HK-2 (cell line): Measurements from ENCODE around the gene ATP6V0E1.
"Not testable (repeated sequence)": the region's sequence is repeated elsewhere in the genome, so short reads cannot be mapped to it uniquely, and the experiment has no call there.

ENCODE experiments used
- DNase-seq: peaks from one replicate; pipeline ENCODE4 v3.0.0-alpha.2; 2018; ENCODE audit not compliant: unreplicated experiment

The ATP6V0E1 gene

GRCh38 chr5:173039188-173039587 lies 55.6 kb downstream of the ATP6V0E1 start:
- DNase-seq = no peak

GRCh38 chr5:173039964-173040363 lies 56.4 kb downstream of the ATP6V0E1 start:
- no peak for DNase-seq

GRCh38 chr5:173041881-173042762 lies 58.6 kb downstream of the ATP6V0E1 start:
- DNase-seq = no peak

GRCh38 chr5:173042763-173043107 lies 59.2 kb downstream of the ATP6V0E1 start:
- DNase-seq = no peak

- DNase-seq = no peak
Observed at GRCh38 chr5:173045474-173045873, 61.9 kb downstream of the ATP6V0E1 start.

GRCh38 chr5:173047096-173047837 lies 63.7 kb downstream of the ATP6V0E1 start:
- DNase-seq = not testable (repeated sequence)

- no peak for DNase-seq
Observed at GRCh38 chr5:173047838-173048105, 64.2 kb downstream of the ATP6V0E1 start.

GRCh38 chr5:173050791-173051190 lies 67.2 kb downstream of the ATP6V0E1 start:
- DNase-seq = no peak

- DNase-seq = no peak
Observed at GRCh38 chr5:173051746-173052145, 68.2 kb downstream of the ATP6V0E1 start.

GRCh38 chr5:173053041-173053440 lies 69.5 kb downstream of the ATP6V0E1 start:
- no peak for DNase-seq

GRCh38 chr5:173055042-173055721 lies 71.6 kb downstream of the ATP6V0E1 start:
- no peak for DNase-seq

- DNase-seq = no peak
Observed at GRCh38 chr5:173055722-173055982, 72.1 kb downstream of the ATP6V0E1 start.

- DNase-seq = peak; percentile 92
Observed at GRCh38 chr5:173055983-173056782, 72.6 kb downstream of the ATP6V0E1 start, which contains the start of gene CREBRF. Gene CREBRF, plus strand, starts transcription at chr5:173056352. Its CDS starts 24,424 bp downstream, at chr5:173080776.

GRCh38 chr5:173056783-173057061 lies 73.2 kb downstream of the ATP6V0E1 start:
- DNase-seq = no peak

GRCh38 chr5:173057062-173057924 lies 73.7 kb downstream of the ATP6V0E1 start:
- DNase-seq = peak; percentile 97

GRCh38 chr5:173062141-173062540 lies 78.6 kb downstream of the ATP6V0E1 start:
- no peak for DNase-seq

- no peak for DNase-seq
Observed at GRCh38 chr5:173065155-173065554, 81.6 kb downstream of the ATP6V0E1 start.

- DNase-seq = no peak
Observed at GRCh38 chr5:173069671-173070070, 86.1 kb downstream of the ATP6V0E1 start.

- DNase-seq = no peak
Observed at GRCh38 chr5:173075137-173075843, 91.7 kb downstream of the ATP6V0E1 start.

GRCh38 chr5:173075970-173076369 lies 92.4 kb downstream of the ATP6V0E1 start:
- DNase-seq = no peak

GRCh38 chr5:173076471-173076870 lies 92.9 kb downstream of the ATP6V0E1 start:
- DNase-seq = not testable (repeated sequence)
